Skeletal muscle satellite cell (primary cell): ENCODE results near the gene SH3BGRL3.

ENCODE experiments used
- H3K27me3 ChIP-seq: 2 replicates; pipeline ENCODE4 v1.7.0; 2013; ENCODE audit warnings: low read length; ENCODE audit not compliant: control insufficient read depth, insufficient read depth
- H3K36me3 ChIP-seq: 2 replicates; pipeline ENCODE4 v1.7.0; 2013; ENCODE audit warnings: mild to moderate bottlenecking, control low read depth, low read length; ENCODE audit not compliant: insufficient read depth
- H3K4me1 ChIP-seq: 2 replicates; pipeline ENCODE4 v1.7.0; 2013; ENCODE audit warnings: low read length; ENCODE audit not compliant: control insufficient read depth, insufficient read depth
- H3K4me2 ChIP-seq: 2 replicates; pipeline ENCODE4 v1.7.0; 2013; ENCODE audit warnings: mild to moderate bottlenecking, low read length
- H3K4me3 ChIP-seq: 2 replicates; pipeline ENCODE4 v1.7.0; 2013; ENCODE audit warnings: low read length
- H3K9ac ChIP-seq: 2 replicates; pipeline ENCODE4 v1.7.0; 2013; ENCODE audit warnings: mild to moderate bottlenecking, low read depth, low read length, moderate library complexity
- H3K9me3 ChIP-seq: replicated peaks from 2 replicates; pipeline ENCODE4 v1.7.0; 2013; ENCODE audit warnings: mild to moderate bottlenecking, control low read depth, low read length

Gene SH3BGRL3

DNA sequence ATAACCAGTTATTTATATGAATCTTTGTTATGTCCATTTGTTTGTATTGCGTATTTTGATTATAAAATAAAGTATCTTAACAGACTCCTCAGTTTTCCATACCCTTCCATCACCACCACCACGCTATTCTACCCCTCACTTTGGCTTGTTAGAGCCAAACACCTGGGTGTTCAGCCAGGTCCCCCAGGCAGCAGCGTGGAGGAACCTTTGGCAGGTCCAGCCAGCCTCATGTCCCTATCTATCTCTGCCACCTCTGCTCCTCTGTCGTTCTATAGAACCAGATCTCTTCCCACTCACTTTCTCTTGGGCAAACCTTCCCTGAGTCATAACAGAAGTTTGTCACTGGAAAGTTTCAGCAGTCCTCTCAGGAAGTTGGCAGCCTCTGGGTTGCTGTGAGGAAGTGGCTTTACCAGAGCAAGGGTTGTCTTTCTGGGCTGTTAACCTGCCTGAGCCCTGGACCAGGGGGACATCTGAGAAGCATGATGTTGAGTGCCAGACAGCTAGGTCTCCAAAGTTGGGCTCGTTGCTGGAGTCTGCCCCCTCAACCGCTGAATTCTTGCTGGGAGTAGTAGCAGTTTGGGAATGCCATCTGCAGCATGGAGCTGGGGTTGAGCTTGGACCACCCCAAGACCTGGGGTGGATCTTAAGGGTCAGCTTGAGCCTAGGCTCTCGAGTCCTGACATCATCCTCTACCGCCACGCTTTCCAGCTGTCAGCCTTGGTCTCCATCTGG, 996 bp upstream of the SH3BGRL3 start:
- Histone ChIP-seq H3K27me3 (no peaks in the 10 kb centered on the region), H3K4me3 (peak overlapping the region; percentile 90), H3K9ac (peak overlapping the region; percentile 89), H3K36me3 (peaks cover 33% of the 10 kb centered on the region), H3K9me3 (no peaks in the 10 kb centered on the region), H3K4me1 (peaks cover 86% of the 10 kb centered on the region), H3K4me2 (peak overlapping the region; percentile 95)

GRCh38 chr1:26280333-26281042, 602 bp downstream of the SH3BGRL3 start:
- peak overlapping the region; percentile 90 for H3K4me3 ChIP-seq
- no peaks in the 10 kb centered on the region for H3K27me3 ChIP-seq
- H3K4me1 ChIP-seq: peaks cover 89% of the 10 kb centered on the region
- no peaks in the 10 kb centered on the region for H3K9me3 ChIP-seq
- peaks cover 41% of the 10 kb centered on the region for H3K36me3 ChIP-seq
- peak overlapping the region; percentile 89 for H3K9ac ChIP-seq
- peak overlapping the region; percentile 95 for H3K4me2 ChIP-seq

GRCh38 chr1:26281091-26281958, 1.4 kb downstream of the SH3BGRL3 start:
- Histone ChIP-seq H3K4me3 (peak overlapping the region; percentile 90), H3K27me3 (no peaks in the 10 kb centered on the region), H3K4me1 (peaks cover 80% of the 10 kb centered on the region), H3K9me3 (no peaks in the 10 kb centered on the region), H3K9ac (peak overlapping the region; percentile 89), H3K36me3 (peaks cover 41% of the 10 kb centered on the region), H3K4me2 (peak overlapping the region; percentile 95)

- Histone ChIP-seq H3K9ac (peak overlapping the region; percentile 89), H3K4me3 (peak overlapping the region; percentile 90), H3K36me3 (peaks cover 38% of the 10 kb centered on the region), H3K27me3 (no peaks in the 10 kb centered on the region), H3K4me2 (peak overlapping the region; percentile 95), H3K4me1 (peaks cover 75% of the 10 kb centered on the region), H3K9me3 (no peaks in the 10 kb centered on the region)
Measured at GRCh38 chr1:26281971-26282370, 2.1 kb downstream of the SH3BGRL3 start.

- peaks cover 75% of the 10 kb centered on the region for H3K4me1 ChIP-seq
- H3K9me3 ChIP-seq: no peaks in the 10 kb centered on the region
- H3K9ac ChIP-seq: no peak overlapping the region
- H3K36me3 ChIP-seq: peaks cover 33% of the 10 kb centered on the region
- H3K4me3 ChIP-seq: peak overlapping the region; percentile 32
- peak overlapping the region; percentile 95 for H3K4me2 ChIP-seq
- H3K27me3 ChIP-seq: no peaks in the 10 kb centered on the region
Measured at GRCh38 chr1:26282401-26282918, 2.6 kb downstream of the SH3BGRL3 start.

- peaks cover 69% of the 10 kb centered on the region for H3K4me1 ChIP-seq
- H3K9ac ChIP-seq: no peak overlapping the region
- H3K27me3 ChIP-seq: no peaks in the 10 kb centered on the region
- H3K9me3 ChIP-seq: no peaks in the 10 kb centered on the region
- H3K36me3 ChIP-seq: peaks cover 31% of the 10 kb centered on the region
- no peak overlapping the region for H3K4me3 ChIP-seq
- H3K4me2 ChIP-seq: peak overlapping the region; percentile 95
Measured at GRCh38 chr1:26283279-26283853, 3.5 kb downstream of the SH3BGRL3 start.

DNA sequence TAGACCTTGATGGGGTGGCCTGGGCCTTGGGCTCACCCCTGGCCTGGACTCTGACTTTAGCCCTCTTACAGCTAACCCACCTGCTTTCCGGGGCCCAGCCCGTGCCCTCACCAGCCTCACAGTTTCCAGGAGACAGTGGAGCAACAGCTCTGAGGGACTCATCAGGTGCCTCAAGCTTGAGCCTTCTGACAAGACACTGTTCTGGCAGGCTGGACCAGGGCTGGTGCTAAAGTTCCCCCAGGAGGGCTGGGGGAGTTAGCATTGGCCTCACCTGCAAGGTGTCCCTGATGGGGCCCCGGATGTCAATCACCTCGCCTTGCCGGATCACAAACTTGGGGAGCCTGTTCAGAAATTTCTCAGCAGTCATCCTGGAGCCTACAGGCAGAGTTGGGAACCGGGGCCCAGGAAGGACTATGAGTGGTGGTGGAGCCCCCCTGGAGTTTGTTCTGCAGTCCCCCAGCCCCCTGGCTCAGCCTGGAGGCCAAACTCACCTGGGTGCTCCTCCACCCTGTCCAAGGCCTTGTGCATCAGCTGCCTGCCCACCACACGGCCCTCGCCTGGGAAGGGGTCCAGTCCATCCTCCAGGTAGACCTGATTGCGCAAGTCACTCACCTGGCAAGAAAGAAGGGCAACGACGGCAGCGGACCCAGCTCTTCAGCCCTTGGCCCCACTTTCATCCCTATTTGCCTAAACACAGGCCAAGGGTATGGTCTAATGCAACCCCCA, 4.1 kb downstream of the SH3BGRL3 start:
- H3K27me3 ChIP-seq: no peaks in the 10 kb centered on the region
- H3K4me3 ChIP-seq: peak overlapping the region; percentile 16
- H3K9ac ChIP-seq: peak overlapping the region; percentile 1
- peak overlapping the region; percentile 95 for H3K4me2 ChIP-seq
- H3K36me3 ChIP-seq: peaks cover 31% of the 10 kb centered on the region
- peaks cover 67% of the 10 kb centered on the region for H3K4me1 ChIP-seq
- H3K9me3 ChIP-seq: no peaks in the 10 kb centered on the region

DNA sequence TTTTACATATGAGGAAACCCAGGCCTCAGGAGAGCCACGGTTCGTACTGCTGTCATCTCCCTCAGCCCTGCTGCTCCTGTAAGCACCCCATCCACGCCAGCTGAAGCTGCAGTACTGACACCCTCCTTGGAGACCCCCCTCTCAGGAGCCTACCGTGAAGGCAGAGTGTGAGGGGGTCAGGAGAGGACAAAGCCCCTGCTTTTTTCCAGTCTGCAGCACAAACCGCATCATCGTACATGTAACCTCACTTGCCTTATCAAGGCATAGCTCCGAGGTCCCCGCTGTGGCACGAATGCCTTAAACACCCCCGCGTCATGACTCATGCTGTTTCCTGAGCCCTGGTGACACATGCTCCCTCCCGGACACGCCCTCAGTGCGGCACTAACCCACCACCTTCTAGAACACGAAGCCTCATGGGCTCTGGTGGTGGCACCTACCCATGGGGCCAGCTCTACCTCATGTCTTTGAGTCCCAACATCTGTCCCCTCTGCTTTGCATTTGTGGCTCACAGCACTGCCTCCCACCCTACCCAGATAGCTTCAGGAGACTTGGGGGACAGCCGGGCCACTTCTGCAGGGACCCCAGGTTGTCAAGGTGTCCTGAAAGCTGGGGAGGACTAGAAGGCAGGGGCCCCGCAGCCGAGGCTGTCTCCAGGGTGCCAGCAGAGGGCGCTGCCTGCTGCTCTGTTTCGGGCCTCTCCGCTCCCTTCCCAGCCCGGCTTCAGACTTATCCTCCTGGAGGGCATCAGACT, 4.9 kb downstream of the SH3BGRL3 start:
- H3K27me3 ChIP-seq: no peaks in the 10 kb centered on the region
- H3K4me2 ChIP-seq: peak overlapping the region; percentile 67
- peaks cover 31% of the 10 kb centered on the region for H3K36me3 ChIP-seq
- peaks cover 59% of the 10 kb centered on the region for H3K4me1 ChIP-seq
- H3K9me3 ChIP-seq: no peaks in the 10 kb centered on the region
- peak overlapping the region; percentile 16 for H3K4me3 ChIP-seq
- H3K9ac ChIP-seq: peak overlapping the region; percentile 1

DNA sequence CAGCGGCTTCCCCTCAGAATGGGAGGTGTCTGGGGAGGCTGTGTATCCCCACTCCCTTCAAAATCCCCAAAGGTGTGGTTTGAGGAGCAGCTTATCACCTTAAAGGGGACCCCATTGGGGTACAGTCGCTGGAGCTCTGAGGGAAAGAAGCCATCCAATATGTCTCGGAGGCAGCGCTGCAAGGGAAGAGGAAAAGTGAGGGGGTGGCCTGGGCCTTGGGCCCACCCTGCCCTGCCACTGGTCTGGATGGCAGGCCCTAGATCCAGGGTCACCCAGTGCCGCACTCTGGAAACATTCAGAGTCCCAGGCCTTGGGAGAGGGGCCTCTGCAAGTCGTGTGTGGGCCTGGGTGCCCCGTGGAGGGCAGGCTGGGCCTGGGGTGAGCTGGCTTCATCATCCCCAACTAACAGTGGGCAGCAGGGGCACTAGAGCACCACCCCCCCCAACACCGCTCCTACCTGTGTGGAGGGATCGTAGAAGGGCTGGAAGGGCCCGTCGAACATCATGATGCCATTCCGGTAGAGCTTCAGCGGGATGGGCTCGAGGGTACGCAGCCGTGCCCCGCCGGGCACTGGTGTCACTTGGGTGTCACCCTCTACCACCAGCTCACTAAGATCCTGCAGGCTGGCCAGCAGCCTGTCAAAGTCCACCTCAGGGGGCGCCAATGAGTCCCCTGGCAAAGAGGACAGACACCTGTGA, 5.6 kb downstream of the SH3BGRL3 start:
- H3K4me2 ChIP-seq: no peak overlapping the region
- no peak overlapping the region for H3K9ac ChIP-seq
- H3K27me3 ChIP-seq: no peaks in the 10 kb centered on the region
- H3K4me3 ChIP-seq: no peak overlapping the region
- H3K36me3 ChIP-seq: peaks cover 31% of the 10 kb centered on the region
- H3K9me3 ChIP-seq: no peaks in the 10 kb centered on the region
- peaks cover 59% of the 10 kb centered on the region for H3K4me1 ChIP-seq

GRCh38 chr1:26286064-26286416, 6.2 kb downstream of the SH3BGRL3 start:
- no peak overlapping the region for H3K4me2 ChIP-seq
- peaks cover 57% of the 10 kb centered on the region for H3K4me1 ChIP-seq
- no peaks in the 10 kb centered on the region for H3K27me3 ChIP-seq
- H3K4me3 ChIP-seq: no peak overlapping the region
- no peak overlapping the region for H3K9ac ChIP-seq
- H3K36me3 ChIP-seq: peaks cover 29% of the 10 kb centered on the region
- no peaks in the 10 kb centered on the region for H3K9me3 ChIP-seq
